HepG2 (cell line): ENCODE data around the gene CIROP. TPM values are rescaled to one million over a fixed set of nuclear protein-coding genes. Genes with fewer than 3 reads are reported as not detected.

Experiments
- BRCA1 ChIP-seq: sonication (generic); formaldehyde crosslinking; IDR thresholded peaks from 2 replicates; pipeline ENCODE4 v1.4.0; 2020; ENCODE audit warnings: missing genetic modification reagents
- PHF21A ChIP-seq: sonication (generic); formaldehyde crosslinking; IDR thresholded peaks from 2 replicates; pipeline ENCODE4 v1.5.0; 2020; ENCODE audit warnings: mild to moderate bottlenecking, missing genetic modification reagents
- PHF5A ChIP-seq: IDR thresholded peaks from one replicate; pipeline ENCODE4 v1.6.1; 2018; ENCODE audit warnings: low read depth, missing genetic modification reagents; ENCODE audit not compliant: unreplicated experiment
- ZBTB40 ChIP-seq, 2 experiments: fragments of 450-650 bp in 1 of 2; sonication (generic) in 1 of 2; formaldehyde crosslinking in 1 of 2; IDR thresholded peaks; 2 replicates each; pipeline versions ENCODE4 v1.6.1 to v1.8.0; 2016 to 2022; ENCODE audit warnings: antibody characterized with exemption in 1 of 2, mild to moderate bottlenecking in 1 of 2, missing genetic modification reagents in 1 of 2
- ZKSCAN5 ChIP-seq: sonication (generic); formaldehyde crosslinking; IDR thresholded peaks from 2 replicates; pipeline ENCODE4 v1.5.1; 2020; ENCODE audit warnings: mild to moderate bottlenecking, missing genetic modification reagents
- ZNF547 ChIP-seq: sonication (generic); formaldehyde crosslinking; IDR thresholded peaks from 2 replicates; pipeline ENCODE4 v1.5.1; 2020; ENCODE audit warnings: mild to moderate bottlenecking, missing genetic modification reagents
- ZNF678 ChIP-seq: sonication (generic); formaldehyde crosslinking; IDR thresholded peaks from 2 replicates; pipeline ENCODE4 v1.4.0; 2020; ENCODE audit warnings: mild to moderate bottlenecking, missing genetic modification reagents
- ZNF776 ChIP-seq: sonication (generic); formaldehyde crosslinking; IDR thresholded peaks from 2 replicates; pipeline ENCODE4 v1.4.0; 2020; ENCODE audit warnings: mild to moderate bottlenecking, missing genetic modification reagents
- polyA plus RNA-seq, 8 experiments: library from polyadenylated mRNA; depleted of rRNA in 3 of 8; stranded (reverse) in 7 of 8; unstranded in 1 of 8; fragments of >200 nt; fragmentation: Illumina TruSeq in 4 of 8; extraction: Trizol in 4 of 8; gene quantifications; 2 replicates each; pipeline versions ENCODE4 v1.2.1 to v1.2.3, GENCODE V29; 2011 to 2016; ENCODE audit warnings: low read depth in 4 of 8, missing spikeins in 1 of 8, mixed read lengths in 1 of 8; ENCODE audit not compliant: insufficient read depth in 1 of 8
- total RNA-seq, 5 experiments: library from RNA; depleted of rRNA; stranded (reverse); fragments of >200 nt; fragmentation: Illumina TruSeq; extraction: Trizol; gene quantifications; 2 replicates each; pipeline ENCODE4 v1.2.3, GENCODE V29; 2016; ENCODE audit warnings: low read depth in 1 of 5
- TF ChIP-seq, protein P1 (sequence below): sonication (generic); formaldehyde crosslinking; IDR thresholded peaks from 2 replicates; pipeline ENCODE4 v1.5.0; 2020; ENCODE audit warnings: mild to moderate bottlenecking, missing genetic modification reagents, borderline replicate concordance

The CIROP gene
- total and polyA plus RNA-seq, 2 of the 13 experiments (the other 11 are each of a cell fraction or from before 2014, with no cell fraction given), result 0.07 TPM; not detected in 1

DNA sequence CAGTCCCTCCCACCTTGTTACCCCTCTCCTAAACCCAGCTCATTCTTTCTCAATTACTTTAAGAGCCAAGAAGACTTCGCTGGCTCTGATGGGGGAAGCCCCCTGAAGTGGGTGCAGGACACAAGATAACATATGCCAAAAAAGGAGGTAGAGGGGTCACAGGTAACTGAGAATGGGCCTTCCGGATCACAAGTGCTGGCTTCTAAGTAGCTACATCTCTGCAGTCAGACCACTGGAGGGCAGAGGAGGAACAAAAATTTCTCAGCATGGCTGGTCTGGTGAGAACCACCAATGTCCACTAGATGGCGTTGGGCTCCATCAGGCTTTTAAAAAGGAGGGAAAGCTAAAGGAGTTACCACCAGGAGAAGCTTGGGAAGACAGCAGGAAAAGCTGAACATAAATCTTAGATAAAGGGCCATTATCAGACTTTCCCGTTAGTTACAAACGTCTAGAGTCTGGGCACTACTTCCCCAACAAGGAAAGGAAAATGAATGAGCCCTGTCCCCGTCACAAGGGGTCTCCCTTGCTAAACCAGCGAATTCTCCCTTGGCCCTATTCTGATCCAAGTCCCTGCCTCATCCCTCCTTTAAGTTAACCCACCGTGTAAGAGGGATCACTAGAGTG, 35.9 kb downstream of the CIROP start (continued):
- TF ChIP-seq, protein P1, sequence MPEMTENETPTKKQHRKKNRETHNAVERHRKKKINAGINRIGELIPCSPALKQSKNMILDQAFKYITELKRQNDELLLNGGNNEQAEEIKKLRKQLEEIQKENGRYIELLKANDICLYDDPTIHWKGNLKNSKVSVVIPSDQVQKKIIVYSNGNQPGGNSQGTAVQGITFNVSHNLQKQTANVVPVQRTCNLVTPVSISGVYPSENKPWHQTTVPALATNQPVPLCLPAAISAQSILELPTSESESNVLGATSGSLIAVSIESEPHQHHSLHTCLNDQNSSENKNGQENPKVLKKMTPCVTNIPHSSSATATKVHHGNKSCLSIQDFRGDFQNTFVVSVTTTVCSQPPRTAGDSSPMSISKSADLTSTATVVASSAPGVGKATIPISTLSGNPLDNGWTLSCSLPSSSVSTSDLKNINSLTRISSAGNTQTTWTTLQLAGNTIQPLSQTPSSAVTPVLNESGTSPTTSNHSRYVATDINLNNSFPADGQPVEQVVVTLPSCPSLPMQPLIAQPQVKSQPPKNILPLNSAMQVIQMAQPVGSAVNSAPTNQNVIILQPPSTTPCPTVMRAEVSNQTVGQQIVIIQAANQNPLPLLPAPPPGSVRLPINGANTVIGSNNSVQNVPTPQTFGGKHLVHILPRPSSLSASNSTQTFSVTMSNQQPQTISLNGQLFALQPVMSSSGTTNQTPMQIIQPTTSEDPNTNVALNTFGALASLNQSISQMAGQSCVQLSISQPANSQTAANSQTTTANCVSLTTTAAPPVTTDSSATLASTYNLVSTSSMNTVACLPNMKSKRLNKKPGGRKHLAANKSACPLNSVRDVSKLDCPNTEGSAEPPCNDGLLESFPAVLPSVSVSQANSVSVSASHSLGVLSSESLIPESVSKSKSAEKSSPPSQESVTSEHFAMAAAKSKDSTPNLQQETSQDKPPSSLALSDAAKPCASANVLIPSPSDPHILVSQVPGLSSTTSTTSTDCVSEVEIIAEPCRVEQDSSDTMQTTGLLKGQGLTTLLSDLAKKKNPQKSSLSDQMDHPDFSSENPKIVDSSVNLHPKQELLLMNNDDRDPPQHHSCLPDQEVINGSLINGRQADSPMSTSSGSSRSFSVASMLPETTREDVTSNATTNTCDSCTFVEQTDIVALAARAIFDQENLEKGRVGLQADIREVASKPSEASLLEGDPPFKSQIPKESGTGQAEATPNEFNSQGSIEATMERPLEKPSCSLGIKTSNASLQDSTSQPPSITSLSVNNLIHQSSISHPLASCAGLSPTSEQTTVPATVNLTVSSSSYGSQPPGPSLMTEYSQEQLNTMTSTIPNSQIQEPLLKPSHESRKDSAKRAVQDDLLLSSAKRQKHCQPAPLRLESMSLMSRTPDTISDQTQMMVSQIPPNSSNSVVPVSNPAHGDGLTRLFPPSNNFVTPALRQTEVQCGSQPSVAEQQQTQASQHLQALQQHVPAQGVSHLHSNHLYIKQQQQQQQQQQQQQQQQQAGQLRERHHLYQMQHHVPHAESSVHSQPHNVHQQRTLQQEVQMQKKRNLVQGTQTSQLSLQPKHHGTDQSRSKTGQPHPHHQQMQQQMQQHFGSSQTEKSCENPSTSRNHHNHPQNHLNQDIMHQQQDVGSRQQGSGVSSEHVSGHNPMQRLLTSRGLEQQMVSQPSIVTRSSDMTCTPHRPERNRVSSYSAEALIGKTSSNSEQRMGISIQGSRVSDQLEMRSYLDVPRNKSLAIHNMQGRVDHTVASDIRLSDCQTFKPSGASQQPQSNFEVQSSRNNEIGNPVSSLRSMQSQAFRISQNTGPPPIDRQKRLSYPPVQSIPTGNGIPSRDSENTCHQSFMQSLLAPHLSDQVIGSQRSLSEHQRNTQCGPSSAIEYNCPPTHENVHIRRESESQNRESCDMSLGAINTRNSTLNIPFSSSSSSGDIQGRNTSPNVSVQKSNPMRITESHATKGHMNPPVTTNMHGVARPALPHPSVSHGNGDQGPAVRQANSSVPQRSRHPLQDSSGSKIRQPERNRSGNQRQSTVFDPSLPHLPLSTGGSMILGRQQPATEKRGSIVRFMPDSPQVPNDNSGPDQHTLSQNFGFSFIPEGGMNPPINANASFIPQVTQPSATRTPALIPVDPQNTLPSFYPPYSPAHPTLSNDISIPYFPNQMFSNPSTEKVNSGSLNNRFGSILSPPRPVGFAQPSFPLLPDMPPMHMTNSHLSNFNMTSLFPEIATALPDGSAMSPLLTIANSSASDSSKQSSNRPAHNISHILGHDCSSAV (CRISPR knock-in tag), result no peak
- no peak for TF ChIP-seq ZNF776
- TF ChIP-seq ZNF678 (CRISPR knock-in tag), result no peak
- TF ChIP-seq PHF5A (CRISPR knock-in tag), result peak; percentile 92
- no peak for TF ChIP-seq ZKSCAN5
- no peak for TF ChIP-seq PHF21A
- no peak for TF ChIP-seq ZBTB40 (IDR thresholded peaks at IDR 0.05)
- no peak for TF ChIP-seq ZBTB40 (CRISPR knock-in tag; IDR thresholded peaks at IDR 0.05)
- no peak for TF ChIP-seq BRCA1
- TF ChIP-seq ZNF547 (CRISPR knock-in tag), result no peak
